ENCODE measurements around the gene RCOR1.
"Not testable (repeated sequence)": the region's sequence is repeated elsewhere in the genome, so short reads cannot be mapped to it uniquely, and the experiment has no call there.

The RCOR1 gene

DNA sequence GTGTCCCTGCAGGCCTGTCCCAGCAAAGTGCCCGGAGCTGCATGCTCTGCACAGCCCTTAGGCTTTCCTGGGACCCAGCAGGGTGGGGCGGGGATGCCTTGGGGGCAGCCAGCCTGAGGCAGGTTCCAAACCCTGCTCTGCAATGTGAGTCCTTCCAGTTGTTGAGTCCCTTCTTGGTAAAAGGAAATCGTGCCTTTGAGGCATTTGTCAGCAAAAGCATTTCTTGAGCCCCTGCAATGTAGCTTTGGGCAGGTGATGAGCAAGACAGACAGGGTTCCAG, 146.7 kb downstream of the RCOR1 start:
- DNase-seq (ENCODE audit: low read depth in 4 of 4, low spot score in 1 of 4): no peak

- no peak for DNase-seq (ENCODE audit: low read depth in 4 of 4, low spot score in 1 of 4)
Measured at GRCh38 chr14:102746634-102747438, 154.4 kb downstream of the RCOR1 start.

- no peak for DNase-seq (ENCODE audit: low read depth in 4 of 4, low spot score in 1 of 4)
Measured at GRCh38 chr14:102748806-102749205, 156.4 kb downstream of the RCOR1 start.

DNA sequence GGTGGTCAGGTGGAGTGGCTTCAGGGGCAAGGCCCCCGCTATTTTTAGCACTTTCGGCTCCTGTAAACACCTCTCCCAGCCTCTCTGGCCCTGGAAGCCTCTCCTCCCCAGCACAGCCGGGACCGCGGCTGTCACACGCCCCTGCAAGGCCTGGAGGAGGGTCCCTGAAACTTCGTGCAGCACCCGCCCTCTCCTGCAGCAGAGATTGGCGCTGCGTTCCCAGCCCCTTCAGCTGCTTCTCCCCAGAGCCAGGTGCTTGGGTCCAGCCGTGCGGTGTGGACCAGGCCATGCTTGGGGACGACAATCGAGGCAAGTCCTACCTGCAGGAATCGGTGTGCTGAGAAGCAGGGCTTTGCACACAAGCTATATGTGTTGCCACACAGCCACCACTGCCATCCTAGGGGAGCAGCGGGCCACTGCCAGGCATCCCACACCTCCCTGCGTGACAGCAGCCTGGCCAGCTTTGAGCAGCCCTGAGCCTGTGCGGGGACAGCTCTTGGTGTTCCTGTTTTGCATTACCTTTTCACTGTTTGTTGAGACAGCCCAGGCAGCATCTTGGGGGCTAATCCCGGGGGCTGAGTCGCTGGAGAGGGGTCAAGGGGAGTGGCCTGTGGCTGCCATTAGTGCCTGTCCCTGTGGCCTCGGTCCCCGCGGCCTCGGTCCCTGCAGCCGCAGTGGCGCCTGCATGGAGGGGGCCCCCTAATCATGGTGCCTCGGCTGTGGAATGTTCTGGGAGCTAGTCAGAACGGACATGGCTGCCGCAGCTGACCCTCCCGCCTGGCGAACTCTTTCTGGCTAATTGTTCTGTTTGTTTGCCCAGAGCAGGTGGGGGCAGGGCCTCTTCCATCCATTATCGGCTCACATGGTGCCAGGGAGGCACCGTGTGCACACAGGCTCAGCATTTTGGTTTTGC, 157.2 kb downstream of the RCOR1 start:
- DNase-seq (ENCODE audit: low read depth in 4 of 4, low spot score in 1 of 4): no peak

DNA sequence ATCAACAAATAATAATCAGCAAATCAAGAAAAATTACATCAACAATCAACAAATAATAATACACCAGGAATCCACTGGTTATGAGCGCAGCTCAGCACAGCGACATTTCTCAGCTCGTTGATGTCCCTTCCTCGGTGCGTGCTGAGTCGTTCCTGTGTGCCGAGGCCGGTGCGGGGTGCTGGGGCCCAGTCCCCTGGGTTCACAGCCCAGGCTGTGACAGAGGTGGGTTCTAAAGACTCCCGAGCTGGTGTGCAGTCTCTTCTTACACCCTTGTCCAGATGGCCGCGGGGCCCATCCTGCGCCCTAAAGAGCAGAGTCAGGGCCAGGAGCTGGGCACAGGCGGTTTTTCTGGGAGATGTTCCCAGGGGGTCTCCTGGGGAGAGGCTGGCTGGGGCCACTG, 157.9 kb downstream of the RCOR1 start:
- no peak for DNase-seq (ENCODE audit: low read depth in 4 of 4, low spot score in 1 of 4)

DNA sequence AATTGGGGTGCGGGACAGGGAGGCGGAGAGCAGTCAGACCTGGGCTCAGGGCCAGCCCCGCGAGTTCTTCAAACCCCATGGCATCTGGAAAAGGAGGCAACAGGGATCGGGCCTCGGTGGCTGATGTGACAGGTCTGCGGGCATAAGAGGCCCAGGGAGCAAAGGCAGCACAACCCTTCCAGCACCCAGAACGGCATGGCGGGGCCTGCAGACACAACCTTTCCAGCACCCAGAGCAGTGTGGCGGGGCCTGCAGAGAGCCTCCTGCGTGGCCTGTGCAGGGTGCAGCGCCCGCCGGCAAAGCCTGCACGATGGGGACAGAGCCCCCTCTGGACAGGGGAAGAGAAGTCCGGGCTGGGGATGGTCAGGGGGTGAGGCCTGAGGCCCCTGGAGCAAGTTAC, 158.6 kb downstream of the RCOR1 start:
- DNase-seq (ENCODE audit: low read depth in 4 of 4, low spot score in 1 of 4): no peak

GRCh38 chr14:102752239-102752847, 159.9 kb downstream of the RCOR1 start:
- DNase-seq (ENCODE audit: low read depth in 4 of 4, low spot score in 1 of 4): no peak

DNA sequence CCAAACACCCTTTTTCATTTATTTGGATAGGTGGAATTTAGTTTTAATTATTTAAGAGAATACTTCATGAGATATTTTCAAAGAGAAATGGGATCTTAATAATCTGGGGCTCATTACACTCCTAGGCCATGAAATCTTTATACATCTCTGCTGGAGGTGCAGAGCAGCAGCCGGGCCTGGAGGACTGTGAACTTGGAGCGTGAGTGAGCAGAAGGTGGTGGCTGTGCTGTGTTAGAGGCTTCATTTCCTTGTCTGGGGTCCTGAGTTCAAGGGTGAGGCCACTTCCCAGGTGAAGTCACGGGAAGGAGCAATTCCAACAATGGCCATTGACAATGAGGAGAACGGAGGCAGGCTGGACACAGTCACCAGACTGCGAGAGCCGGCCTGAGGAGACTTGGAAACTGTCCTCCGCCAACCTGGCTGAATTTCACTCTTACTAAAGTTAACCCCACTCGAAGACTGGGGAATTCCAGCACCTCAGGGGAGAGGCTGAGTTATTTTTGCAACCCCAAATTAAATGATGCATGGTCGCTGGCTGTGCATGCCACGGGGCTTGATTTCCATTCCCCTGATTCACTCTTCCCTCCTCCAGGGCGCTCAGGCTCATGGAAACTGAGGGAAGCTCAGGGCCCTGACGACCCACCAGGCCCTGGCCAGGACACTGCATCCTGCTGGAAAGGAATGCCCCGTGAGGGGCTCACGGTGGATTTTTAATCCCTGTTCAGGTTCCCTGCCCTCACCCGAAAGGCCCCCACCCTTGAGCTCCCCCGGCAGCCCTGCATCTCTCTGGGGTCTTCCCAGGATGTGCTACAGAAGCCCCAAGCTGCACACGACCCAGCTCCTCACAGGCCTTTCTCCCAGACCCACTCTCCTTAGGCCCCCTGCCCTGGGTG, 162.2 kb downstream of the RCOR1 start:
- DNase-seq (ENCODE audit: low read depth in 4 of 4, low spot score in 1 of 4): no peak

GRCh38 chr14:102757646-102758045, 165.2 kb downstream of the RCOR1 start:
- no peak for DNase-seq (ENCODE audit: low read depth in 4 of 4, low spot score in 1 of 4)

DNA sequence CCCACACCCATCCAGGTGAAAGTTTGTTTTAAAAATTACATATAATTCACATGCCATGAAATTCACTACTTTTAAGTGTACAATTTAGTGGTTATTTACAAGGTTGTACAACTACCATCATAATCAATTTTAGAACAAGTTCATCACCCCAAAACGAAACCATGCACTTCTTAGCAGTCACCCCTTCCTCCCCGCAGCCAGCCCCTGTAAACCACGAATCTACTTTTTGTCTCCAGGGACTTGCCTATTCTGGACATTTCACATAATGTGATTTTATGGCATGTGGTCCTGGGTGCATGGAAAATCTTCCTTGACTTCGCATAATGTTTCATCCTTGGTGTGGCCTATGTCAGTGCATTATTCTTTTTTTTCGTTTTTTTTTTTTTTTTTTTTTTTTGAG, 165.6 kb downstream of the RCOR1 start:
- no peak for DNase-seq (ENCODE audit: low read depth in 4 of 4, low spot score in 1 of 4)

GRCh38 chr14:102759456-102760187, 167.2 kb downstream of the RCOR1 start:
- DNase-seq (ENCODE audit: low read depth in 4 of 4, low spot score in 1 of 4): no peak

- no peak for DNase-seq (ENCODE audit: low read depth in 4 of 4, low spot score in 1 of 4)
Measured at GRCh38 chr14:102760496-102761193, 168.2 kb downstream of the RCOR1 start.

- DNase-seq (ENCODE audit: low read depth in 4 of 4, low spot score in 1 of 4): no peak
Measured at GRCh38 chr14:102761206-102761605, 168.8 kb downstream of the RCOR1 start.

DNA sequence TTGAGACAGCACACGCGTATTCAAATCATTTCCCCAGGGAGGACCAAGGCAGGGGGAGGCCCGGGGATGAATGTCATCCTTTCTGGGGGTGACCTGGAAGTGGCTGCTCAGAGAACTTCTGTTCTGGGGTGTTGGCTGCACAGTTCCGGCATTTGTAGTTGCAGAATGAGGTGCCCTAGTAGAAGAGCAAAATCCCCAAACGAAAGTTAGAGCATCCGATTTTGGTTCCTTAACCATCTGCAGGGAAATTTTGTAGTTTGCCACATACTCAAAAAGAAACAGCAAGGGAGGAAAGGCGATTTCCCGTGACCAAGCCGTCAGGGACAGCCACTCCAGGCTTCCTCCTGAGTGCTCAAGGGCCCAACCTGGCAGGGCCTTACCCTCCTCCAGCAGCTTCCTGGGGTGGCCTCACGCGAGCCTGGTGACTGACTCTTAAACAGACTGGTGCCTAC, 171.8 kb downstream of the RCOR1 start:
- DNase-seq (ENCODE audit: low read depth in 4 of 4, low spot score in 1 of 4): no peak

GRCh38 chr14:102765770-102766169, 173.3 kb downstream of the RCOR1 start:
- not testable (repeated sequence) for DNase-seq (ENCODE audit: low read depth in 4 of 4, low spot score in 1 of 4)

GRCh38 chr14:102768223-102769048, 176.0 kb downstream of the RCOR1 start:
- no peak for DNase-seq (ENCODE audit: low read depth in 4 of 4, low spot score in 1 of 4)

GRCh38 chr14:102769049-102769327, 176.5 kb downstream of the RCOR1 start:
- no peak for DNase-seq (ENCODE audit: low read depth in 4 of 4, low spot score in 1 of 4)

- no peak for DNase-seq (ENCODE audit: low read depth in 4 of 4, low spot score in 1 of 4)
Measured at GRCh38 chr14:102770147-102771123, 178.0 kb downstream of the RCOR1 start.

Measured in stimulated activated CD4-positive, alpha-beta T cell treated with anti-CD3 and anti-CD28 coated beads, Interleukin-1b, Interleukin-23, amount 100 ng/mL, for 24 hours (primary cell).